ENCODE measurements around the gene RAB40B. TPM values are rescaled to one million over a fixed set of nuclear protein-coding genes. Genes with fewer than 3 reads are reported as not detected.

RAB40B gene
- total and polyA plus RNA-seq, 2 of the 13 experiments (the other 11 are each of a cell fraction or from before 2014, with no cell fraction given): 6.2 to 6.5 TPM

DNA sequence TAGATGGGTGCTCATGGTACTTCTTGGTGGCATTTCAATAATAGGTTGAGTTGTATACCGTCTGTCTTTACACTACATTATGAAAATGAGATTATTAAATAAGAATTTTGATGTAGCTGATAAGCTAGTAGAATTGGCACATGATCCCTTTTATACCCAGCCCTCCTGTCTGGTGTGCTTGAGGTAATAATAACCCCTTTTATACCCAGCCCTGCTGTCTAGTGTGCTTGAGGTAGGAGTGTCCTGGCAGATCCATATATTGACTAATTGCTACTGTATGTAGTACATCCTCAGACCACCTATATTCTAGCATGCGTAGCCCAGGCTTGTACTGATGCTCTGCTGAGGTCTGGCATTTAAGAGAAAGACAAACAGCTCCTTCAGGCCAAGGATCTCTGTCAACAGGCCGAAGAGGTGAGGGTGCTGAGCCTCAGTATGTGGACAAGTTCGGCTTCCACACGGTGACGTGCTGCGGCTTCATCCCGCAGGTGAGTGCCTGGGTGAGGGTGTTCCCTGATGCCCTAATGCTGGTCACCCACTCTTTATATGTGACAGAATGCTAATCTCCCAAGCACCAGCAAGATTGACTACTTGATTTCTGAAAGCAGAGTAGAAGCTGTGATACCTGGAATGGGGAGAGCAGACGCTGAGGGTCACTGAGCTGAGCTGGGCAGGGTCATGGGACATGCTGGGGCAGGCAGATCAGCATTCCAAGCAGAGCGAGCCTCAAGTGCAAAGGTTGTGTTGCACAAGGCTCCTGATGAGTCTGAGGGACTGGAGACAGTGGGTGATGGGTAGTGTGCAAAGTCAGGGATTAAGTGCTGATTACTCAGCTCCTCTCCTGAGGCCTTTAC is 42.6 kb upstream of the RAB40B start (continued):
- TF ChIP-seq, protein P1, sequence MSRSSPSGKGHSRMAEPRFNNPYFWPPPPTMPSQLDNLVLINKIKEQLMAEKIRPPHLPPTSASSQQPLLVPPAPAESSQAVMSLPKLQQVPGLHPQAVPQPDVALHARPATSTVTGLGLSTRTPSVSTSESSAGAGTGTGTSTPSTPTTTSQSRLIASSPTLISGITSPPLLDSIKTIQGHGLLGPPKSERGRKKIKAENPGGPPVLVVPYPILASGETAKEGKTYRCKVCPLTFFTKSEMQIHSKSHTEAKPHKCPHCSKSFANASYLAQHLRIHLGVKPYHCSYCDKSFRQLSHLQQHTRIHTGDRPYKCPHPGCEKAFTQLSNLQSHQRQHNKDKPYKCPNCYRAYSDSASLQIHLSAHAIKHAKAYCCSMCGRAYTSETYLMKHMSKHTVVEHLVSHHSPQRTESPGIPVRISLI (CRISPR knock-in tag; IDR thresholded peaks at IDR 0.05; ENCODE audit: borderline replicate concordance): 0 out of 2 replicates have a peak, but pooled peaks have one; percentile 20
- no peak for TF ChIP-seq RNF2 (conservative IDR thresholded peaks at IDR 0.05; ENCODE audit: low read depth)
- peak; percentile 68 for TF ChIP-seq ZNF143 (CRISPR knock-in tag; IDR thresholded peaks at IDR 0.05)
- TF ChIP-seq NCOR1 (IDR thresholded peaks at IDR 0.05; ENCODE audit: borderline replicate concordance, low read length): peak; percentile 95
- TF ChIP-seq RAD21 (CRISPR knock-in tag; IDR thresholded peaks at IDR 0.05): peak; percentile 59; the same call in 1 of the 2 replicates
- TF ChIP-seq, protein P2, sequence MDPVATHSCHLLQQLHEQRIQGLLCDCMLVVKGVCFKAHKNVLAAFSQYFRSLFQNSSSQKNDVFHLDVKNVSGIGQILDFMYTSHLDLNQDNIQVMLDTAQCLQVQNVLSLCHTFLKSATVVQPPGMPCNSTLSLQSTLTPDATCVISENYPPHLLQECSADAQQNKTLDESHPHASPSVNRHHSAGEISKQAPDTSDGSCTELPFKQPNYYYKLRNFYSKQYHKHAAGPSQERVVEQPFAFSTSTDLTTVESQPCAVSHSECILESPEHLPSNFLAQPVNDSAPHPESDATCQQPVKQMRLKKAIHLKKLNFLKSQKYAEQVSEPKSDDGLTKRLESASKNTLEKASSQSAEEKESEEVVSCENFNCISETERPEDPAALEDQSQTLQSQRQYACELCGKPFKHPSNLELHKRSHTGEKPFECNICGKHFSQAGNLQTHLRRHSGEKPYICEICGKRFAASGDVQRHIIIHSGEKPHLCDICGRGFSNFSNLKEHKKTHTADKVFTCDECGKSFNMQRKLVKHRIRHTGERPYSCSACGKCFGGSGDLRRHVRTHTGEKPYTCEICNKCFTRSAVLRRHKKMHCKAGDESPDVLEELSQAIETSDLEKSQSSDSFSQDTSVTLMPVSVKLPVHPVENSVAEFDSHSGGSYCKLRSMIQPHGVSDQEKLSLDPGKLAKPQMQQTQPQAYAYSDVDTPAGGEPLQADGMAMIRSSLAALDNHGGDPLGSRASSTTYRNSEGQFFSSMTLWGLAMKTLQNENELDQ (CRISPR knock-in tag; IDR thresholded peaks at IDR 0.05; ENCODE audit: borderline replicate concordance): peak; percentile 62; the same call in 1 of the 2 replicates
- TF ChIP-seq, protein P3, sequence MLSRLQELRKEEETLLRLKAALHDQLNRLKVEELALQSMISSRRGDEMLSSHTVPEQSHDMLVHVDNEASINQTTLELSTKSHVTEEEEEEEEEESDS (CRISPR knock-in tag; IDR thresholded peaks at IDR 0.05; ENCODE audit: borderline replicate concordance): 0 out of 2 replicates have a peak, but pooled peaks have one; percentile 18
- no peak for TF ChIP-seq ZIK1 (CRISPR knock-in tag; IDR thresholded peaks at IDR 0.05; ENCODE audit: borderline replicate concordance, low read depth)
- TF ChIP-seq ISX (CRISPR knock-in tag; conservative IDR thresholded peaks at IDR 0.05): no peak
- TF ChIP-seq, protein P4, sequence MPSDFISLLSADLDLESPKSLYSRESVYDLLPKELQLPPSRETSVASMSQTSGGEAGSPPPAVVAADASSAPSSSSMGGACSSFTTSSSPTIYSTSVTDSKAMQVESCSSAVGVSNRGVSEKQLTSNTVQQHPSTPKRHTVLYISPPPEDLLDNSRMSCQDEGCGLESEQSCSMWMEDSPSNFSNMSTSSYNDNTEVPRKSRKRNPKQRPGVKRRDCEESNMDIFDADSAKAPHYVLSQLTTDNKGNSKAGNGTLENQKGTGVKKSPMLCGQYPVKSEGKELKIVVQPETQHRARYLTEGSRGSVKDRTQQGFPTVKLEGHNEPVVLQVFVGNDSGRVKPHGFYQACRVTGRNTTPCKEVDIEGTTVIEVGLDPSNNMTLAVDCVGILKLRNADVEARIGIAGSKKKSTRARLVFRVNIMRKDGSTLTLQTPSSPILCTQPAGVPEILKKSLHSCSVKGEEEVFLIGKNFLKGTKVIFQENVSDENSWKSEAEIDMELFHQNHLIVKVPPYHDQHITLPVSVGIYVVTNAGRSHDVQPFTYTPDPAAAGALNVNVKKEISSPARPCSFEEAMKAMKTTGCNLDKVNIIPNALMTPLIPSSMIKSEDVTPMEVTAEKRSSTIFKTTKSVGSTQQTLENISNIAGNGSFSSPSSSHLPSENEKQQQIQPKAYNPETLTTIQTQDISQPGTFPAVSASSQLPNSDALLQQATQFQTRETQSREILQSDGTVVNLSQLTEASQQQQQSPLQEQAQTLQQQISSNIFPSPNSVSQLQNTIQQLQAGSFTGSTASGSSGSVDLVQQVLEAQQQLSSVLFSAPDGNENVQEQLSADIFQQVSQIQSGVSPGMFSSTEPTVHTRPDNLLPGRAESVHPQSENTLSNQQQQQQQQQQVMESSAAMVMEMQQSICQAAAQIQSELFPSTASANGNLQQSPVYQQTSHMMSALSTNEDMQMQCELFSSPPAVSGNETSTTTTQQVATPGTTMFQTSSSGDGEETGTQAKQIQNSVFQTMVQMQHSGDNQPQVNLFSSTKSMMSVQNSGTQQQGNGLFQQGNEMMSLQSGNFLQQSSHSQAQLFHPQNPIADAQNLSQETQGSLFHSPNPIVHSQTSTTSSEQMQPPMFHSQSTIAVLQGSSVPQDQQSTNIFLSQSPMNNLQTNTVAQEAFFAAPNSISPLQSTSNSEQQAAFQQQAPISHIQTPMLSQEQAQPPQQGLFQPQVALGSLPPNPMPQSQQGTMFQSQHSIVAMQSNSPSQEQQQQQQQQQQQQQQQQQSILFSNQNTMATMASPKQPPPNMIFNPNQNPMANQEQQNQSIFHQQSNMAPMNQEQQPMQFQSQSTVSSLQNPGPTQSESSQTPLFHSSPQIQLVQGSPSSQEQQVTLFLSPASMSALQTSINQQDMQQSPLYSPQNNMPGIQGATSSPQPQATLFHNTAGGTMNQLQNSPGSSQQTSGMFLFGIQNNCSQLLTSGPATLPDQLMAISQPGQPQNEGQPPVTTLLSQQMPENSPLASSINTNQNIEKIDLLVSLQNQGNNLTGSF (CRISPR knock-in tag; IDR thresholded peaks at IDR 0.05): no peak
- TF ChIP-seq LCORL (IDR thresholded peaks at IDR 0.05): no peak
- peak; percentile 93 for TF ChIP-seq LCORL (CRISPR knock-in tag; IDR thresholded peaks at IDR 0.05)
- TF ChIP-seq, protein P5, sequence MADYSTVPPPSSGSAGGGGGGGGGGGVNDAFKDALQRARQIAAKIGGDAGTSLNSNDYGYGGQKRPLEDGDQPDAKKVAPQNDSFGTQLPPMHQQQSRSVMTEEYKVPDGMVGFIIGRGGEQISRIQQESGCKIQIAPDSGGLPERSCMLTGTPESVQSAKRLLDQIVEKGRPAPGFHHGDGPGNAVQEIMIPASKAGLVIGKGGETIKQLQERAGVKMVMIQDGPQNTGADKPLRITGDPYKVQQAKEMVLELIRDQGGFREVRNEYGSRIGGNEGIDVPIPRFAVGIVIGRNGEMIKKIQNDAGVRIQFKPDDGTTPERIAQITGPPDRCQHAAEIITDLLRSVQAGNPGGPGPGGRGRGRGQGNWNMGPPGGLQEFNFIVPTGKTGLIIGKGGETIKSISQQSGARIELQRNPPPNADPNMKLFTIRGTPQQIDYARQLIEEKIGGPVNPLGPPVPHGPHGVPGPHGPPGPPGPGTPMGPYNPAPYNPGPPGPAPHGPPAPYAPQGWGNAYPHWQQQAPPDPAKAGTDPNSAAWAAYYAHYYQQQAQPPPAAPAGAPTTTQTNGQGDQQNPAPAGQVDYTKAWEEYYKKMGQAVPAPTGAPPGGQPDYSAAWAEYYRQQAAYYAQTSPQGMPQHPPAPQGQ (CRISPR knock-in tag; IDR thresholded peaks at IDR 0.05; ENCODE audit: borderline replicate concordance): 0 out of 2 replicates have a peak, but pooled peaks have one; percentile 78
- TF ChIP-seq GFI1 (CRISPR knock-in tag; IDR thresholded peaks at IDR 0.05; ENCODE audit: borderline replicate concordance): peak; percentile 86
- peak; percentile 76; the same call in 1 of the 2 replicates for TF ChIP-seq YEATS4 (CRISPR knock-in tag; IDR thresholded peaks at IDR 0.05; ENCODE audit: borderline replicate concordance)
- peak; percentile 89 for TF ChIP-seq TBX2 (CRISPR knock-in tag; IDR thresholded peaks at IDR 0.05; ENCODE audit: borderline replicate concordance)
- peak; percentile 61; the same call in 1 of the 2 replicates for TF ChIP-seq KAT7 (CRISPR knock-in tag; IDR thresholded peaks at IDR 0.05; ENCODE audit: borderline replicate concordance)
